Stimulated activated CD8-positive, alpha-beta memory T cell treated with anti-CD3 and anti-CD28 coated beads, Interleukin-12 subunit alpha, Interleukin-12 subunit beta, amount 100 ng/mL, for 24 hours (primary cell): ENCODE results near the gene ACER1.
A peak's percentile ranks its signal among the peaks of the same experiment; 100 is the strongest.
"Not testable (repeated sequence)": the region's sequence is repeated elsewhere in the genome, so short reads cannot be mapped to it uniquely, and the experiment has no call there.

Source experiments
- DNase-seq: peaks from one replicate; pipeline ENCODE4 v3.0.0-alpha.2; 2020; ENCODE audit errors: extremely low read depth

The ACER1 gene

GRCh38 chr19:6333439-6333838 lies at the start of gene ACER1:
Gene ACER1, minus strand, starts transcription at chr19:6333612. Its CDS starts 61 bp downstream, at chr19:6333551.
- no peak for DNase-seq

GRCh38 chr19:6383188-6383587 lies 49.8 kb upstream of the ACER1 start:
- DNase-seq = no peak

GRCh38 chr19:6381030-6381750 lies 47.8 kb upstream of the ACER1 start:
- no peak for DNase-seq

GRCh38 chr19:6379744-6380143 lies 46.3 kb upstream of the ACER1 start:
- no peak for DNase-seq

DNA sequence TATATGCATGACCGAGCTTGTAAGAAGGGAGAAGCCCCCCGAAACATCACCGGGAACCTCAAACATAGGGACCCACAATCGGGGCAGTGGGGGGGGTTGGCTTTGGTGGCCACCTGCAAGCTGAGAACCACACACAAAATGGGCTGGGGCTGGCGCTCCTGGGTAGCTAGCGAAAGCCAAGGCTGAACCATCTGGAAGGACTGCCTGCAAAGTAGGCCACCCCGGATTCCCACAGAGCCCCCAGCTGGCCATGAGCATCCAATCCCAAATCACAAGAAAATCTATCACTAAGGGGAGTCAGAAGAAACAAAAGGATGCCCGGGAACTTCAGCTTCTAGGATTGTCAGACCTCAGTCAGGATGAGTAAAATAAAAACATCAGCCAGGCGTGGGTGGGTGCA lies 45.1 kb upstream of the ACER1 start:
- DNase-seq = no peak

DNA sequence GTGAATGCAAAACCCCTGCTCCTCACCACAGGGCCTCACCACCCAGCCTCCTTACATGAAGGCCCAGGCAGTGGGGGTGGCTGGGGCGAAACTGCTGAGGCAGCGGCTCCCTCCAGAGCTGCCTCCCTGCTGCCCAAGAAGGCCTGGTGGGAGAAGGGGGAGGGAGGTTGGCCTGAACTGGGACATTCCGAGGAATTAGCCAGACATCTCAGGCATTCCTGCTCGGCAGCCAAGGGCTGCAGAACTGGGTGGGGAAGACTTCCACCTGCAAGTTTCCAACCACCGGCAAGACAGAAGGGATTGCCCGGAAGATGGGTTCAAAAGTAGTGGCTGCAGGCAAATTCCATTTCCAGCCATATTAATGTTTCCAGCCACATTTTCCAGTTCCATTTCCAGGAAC lies 44.6 kb upstream of the ACER1 start:
- DNase-seq = no peak

DNA sequence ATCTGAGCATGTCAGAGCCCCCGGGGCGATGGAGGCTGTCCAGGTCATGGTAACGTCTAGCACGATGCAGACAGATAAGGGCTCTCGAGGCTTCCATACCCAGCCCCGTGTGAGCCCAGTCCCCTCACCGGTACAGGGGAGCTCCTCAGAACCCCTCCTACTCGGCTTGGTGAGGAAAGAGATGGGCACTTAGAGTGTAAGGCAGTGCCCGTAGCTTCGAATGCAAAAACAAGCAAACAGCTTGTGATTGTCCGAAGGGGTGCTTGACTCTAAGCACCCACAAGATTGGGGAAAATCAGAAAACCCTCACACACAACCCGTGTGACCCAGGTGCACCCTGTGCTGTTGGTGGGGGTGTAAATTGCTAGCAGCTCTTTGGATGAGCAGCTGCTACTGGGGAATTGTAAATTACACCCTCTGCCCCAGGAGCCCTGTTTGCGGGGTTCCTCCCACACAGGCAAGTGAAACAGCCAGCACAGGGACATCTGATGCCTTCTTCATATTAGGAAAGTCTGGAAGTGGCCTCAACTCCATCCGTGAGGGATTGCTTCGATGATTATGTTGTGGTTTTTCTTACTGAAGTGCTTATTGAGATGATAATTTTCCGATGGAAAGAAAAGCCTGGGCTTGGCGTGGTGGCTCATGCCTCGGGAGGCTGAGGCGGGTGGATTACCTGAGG lies 43.2 kb upstream of the ACER1 start:
- no peak for DNase-seq

DNA sequence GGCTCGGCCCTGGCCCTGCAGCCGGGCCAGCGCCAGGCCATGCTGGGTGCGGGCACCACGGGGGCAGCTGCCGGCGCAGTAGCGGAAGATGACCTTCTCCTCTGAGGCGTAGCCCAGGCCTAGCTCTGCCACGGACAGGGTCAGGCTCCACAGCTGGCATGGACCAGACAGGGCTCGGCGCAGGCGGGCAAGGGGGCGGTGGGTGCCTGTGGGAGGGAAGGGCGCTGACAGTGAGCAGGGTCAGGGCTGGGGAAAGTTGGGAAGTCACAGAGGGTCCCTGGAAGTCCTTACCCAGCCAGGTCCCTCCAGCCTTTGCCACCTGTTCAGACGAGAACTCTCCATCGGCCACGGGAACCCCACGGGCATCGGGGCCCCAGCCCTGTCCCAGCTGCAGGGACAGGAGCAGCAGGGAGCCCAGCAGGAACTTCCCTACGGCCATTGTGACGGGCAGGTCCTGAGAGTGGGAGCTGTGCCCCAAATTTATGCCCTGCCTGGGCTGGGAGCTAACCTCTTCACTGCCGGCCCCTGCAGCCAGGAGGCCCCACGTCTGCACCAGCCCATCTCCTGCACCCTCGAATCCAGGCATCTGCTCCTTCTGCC lies 42.1 kb upstream of the ACER1 start, which contains the start of gene PSPN:
Gene PSPN (minus strand): TSS at position 523 of the 600 bp plus-strand sequence. CDS start 84 bp downstream, at position 439.
- no peak for DNase-seq

DNA sequence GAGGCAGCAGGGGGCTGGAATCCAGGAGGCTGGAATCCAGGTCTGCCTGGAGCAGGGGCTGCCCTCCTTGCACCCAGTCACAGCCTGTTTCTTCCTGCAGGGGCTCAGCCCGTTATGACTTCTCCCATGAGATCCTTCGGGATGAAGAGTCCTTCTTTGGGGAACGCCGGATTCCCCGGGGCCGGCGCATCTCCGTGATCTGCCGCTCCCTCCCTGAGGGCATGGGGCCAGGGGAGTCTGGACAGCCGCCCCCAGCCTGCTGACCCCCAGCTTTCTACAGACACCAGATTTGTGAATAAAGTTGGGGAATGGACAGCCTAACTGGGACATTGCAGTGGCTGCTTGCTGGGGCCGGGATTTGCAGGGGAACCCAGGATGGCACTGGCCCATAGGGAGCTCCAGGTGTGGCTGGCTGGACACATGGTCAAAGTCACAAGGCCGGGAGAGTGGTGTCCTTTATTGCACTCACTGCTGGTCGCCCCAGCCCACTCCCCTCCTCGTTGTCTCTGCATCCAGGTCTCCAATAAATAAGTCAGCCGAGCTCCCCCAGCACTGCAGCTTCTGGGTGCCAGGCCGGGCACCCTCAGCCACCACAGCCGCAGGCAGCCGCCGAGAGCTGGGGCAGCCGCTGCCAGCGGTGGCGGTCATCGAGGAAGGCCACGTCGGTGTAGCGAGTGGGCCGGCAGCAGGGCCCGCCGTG lies 41.4 kb upstream of the ACER1 start:
- DNase-seq = no peak

- DNase-seq = no peak
Measured at GRCh38 chr19:6374161-6374709, 40.8 kb upstream of the ACER1 start.

- no peak for DNase-seq
Measured at GRCh38 chr19:6373813-6374108, 40.3 kb upstream of the ACER1 start.

DNA sequence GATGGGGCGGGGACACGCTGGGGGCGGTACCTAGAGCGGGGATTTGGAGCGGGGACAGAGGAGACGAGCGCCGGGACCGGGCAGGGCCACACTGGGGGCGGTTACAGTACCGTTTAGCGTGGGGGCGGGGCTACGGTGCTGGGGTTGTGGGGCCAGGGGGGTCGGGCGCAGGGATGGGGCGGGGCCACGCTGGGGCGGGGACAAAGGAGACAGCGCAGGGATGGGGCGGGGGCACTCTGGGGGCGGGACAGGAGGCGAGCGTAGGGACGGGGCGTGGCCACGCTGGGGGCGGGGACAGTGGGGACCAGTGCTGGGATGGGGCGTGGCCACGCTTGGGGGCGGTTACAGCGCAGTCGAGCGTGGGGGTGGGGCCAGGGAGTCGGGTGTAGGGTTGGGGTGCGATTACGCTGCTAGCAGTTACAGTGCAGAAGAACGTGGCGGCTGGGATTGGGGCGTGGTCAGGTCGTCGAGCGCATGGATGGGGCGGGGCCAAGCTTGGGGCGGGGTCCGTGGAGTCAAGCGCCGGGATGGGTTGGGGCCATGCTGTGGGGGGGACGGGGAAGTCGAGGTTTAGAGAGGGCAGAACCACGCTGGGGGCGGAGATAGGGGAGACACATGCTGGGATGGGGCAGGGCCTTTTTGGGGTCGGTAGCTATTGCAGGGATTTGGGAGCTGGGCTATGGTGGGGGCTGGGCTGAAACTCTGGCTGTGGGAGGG lies 39.8 kb upstream of the ACER1 start:
- peak; percentile 99 for DNase-seq

- peak; percentile 89 for DNase-seq
Measured at GRCh38 chr19:6372594-6373095, 39.2 kb upstream of the ACER1 start, which contains the start of gene ALKBH7. Gene ALKBH7, plus strand, starts transcription at chr19:6372794. Its CDS starts 27 bp downstream, at chr19:6372821.

GRCh38 chr19:6364353-6364752 lies 30.9 kb upstream of the ACER1 start:
- no peak for DNase-seq

GRCh38 chr19:6362351-6362801 lies 29.0 kb upstream of the ACER1 start:
- DNase-seq = no peak

DNA sequence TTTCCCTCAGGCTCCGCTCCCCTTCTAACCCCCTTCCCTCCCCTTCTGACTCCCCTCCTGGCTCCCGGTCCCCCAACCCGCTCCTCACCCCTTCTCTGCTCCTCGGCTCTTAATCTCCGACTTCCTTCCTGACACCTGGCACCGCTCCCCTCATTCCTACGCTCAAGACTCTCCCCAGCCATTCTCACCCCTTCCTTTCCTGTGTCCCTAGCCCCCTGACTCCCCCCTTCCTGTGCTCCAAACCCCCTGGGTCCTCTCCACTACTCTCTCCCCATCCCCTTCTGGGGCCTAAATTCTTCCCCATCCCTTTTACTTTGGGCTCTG lies 28.6 kb upstream of the ACER1 start:
- no peak for DNase-seq

- DNase-seq = not testable (repeated sequence)
Measured at GRCh38 chr19:6360857-6361216, 27.4 kb upstream of the ACER1 start.

DNA sequence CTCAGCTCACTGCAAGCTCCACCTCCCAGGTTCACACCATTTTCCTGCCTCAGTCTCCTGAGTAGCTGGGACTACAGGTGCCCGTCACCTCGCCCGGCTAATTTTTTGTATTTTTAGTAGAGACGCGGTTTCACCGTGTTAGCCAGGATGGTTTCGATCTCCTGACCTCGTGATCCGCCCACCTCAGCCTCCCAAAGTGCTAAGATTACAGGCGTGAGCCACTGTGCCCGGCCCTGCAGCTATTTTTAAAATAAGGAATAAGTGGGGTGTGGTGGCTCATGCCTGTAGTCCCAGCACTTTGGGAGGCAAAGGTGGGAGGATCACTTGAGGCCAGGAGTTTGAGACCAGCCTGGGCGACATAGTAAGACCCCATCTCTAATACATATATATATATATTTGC lies 27.0 kb upstream of the ACER1 start:
- not testable (repeated sequence) for DNase-seq

GRCh38 chr19:6359568-6360341 lies 26.3 kb upstream of the ACER1 start:
- DNase-seq = no peak

DNA sequence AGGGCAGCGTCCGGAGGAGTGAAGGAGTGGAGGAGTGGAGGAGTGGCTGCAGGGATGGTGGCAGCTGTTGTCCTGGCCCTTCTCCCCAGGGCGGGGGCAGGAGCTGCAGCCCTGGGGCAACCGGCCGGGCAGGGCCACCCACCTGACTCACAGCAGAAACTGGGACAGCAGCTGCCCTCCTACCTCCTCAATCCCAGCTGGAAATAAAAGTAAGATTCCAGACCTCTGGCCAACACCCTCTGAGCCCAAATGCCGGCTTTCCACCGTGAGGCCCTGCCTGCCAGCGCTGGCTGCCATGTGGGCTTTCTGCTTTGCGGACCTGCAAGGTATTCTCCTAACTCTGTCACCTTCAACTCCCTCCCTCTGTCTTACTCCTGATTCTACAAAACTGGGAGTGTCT lies 24.6 kb upstream of the ACER1 start:
- no peak for DNase-seq

DNA sequence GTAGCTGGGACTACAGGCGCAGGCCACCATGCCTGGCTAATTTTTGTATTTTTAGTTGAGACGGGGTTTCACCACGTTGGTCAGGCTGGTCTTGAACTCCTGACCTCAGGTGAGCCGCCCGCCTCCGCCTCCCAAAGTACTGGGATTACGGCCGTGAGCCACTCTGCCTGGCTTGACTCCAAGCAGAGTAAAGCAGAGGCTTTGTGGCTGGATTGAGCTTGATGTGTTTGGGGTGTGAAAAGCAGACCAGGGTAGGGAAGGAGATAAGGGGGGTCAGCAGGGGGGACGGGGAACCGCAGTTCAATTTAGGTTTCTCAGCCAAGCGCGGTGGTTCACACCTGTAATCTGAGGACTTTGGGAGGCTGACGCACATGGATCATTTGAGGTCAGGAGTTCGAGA lies 23.8 kb upstream of the ACER1 start:
- DNase-seq = no peak
